IMR-90 (cell line): Measurements from ENCODE around the gene GRIK1.

Experiments
- BHLHE40 ChIP-seq: fragments of 150-350 bp; IDR thresholded peaks from 2 replicates; pipeline ENCODE4 v1.6.1; 2016; ENCODE audit warnings: mild to moderate bottlenecking, low read depth, low read length
- CHD1 ChIP-seq: IDR thresholded peaks from 2 replicates; pipeline ENCODE4 v1.6.1; 2012; ENCODE audit warnings: low read depth, low read length, improper control_type of control experiment
- CTCF ChIP-seq: conservative IDR thresholded peaks from 2 replicates; pipeline ENCODE4 v1.5.1; 2012; ENCODE audit warnings: mild to moderate bottlenecking, low read depth, low read length, improper control_type of control experiment
- POLR2A ChIP-seq: IDR thresholded peaks from 2 replicates; pipeline ENCODE4 v1.6.1; 2012; ENCODE audit warnings: mild to moderate bottlenecking, low read depth, low read length
- USF2 ChIP-seq: fragments of 150-350 bp; IDR thresholded peaks from 2 replicates; pipeline ENCODE4 v1.6.1; 2017; ENCODE audit warnings: mild to moderate bottlenecking, antibody characterized with exemption, low read length, low read depth

- no peak for TF ChIP-seq CTCF
- no peak for TF ChIP-seq USF2
- TF ChIP-seq POLR2A: no peak
- TF ChIP-seq BHLHE40: no peak
- no peak for TF ChIP-seq CHD1
Measured at GRCh38 chr21:29490016-29490415, 449.8 kb downstream of the GRIK1 start.
